OCI-LY3 (cell line): ENCODE measurements around the gene LRRC63.

Experiments used
- EZH2phosphoT487 ChIP-seq: fragments of 200-600 bp; shearing (Covaris generic); IDR thresholded peaks from 2 replicates; pipeline ENCODE4 v1.6.1; 2018; ENCODE audit warnings: antibody characterized with exemption, mixed run types, low read depth
- TF ChIP-seq, protein P1 (sequence below): fragments of 200-600, 300-600 bp; sonication (generic); IDR thresholded peaks from 2 replicates; pipeline ENCODE4 v1.5.1; 2014; ENCODE audit warnings: antibody characterized with exemption, low read length, low read depth

DNA sequence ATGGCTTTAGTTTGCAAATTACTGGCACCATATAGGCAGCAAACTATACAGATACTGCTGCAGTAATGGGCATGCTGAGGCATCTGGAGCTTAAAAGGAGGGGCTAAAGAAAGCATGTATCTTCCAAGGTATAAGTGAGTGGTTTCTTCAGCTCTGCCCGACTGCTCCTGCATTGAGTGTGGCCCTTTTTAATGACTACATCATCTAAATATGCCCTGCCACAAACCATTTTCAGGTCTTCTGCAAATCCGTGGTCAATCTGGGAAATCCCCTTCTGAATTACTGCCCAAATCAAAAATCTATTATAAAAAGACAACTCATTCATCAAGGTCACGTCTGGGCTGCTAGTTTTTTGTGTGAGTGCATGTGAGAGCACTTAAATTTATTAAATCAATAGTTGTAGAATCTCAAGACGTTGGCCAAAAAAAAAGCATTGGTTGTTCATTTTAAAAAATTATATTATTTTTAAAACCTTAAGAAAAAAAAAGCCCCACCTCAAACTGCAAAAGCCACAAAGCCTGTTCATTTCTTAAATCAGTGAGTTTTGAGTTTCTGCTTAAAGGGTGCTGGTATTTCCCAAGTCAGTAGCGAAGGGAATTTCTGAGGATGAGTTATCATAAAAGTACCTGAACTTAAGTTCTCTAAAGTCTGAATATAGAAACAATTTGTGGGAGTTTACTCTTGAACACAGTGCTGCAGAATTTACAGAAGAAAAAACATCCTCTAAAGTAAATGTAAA lies 46.1 kb upstream of the LRRC63 start:
- TF ChIP-seq EZH2phosphoT487 = no peak
- TF ChIP-seq, protein P1, sequence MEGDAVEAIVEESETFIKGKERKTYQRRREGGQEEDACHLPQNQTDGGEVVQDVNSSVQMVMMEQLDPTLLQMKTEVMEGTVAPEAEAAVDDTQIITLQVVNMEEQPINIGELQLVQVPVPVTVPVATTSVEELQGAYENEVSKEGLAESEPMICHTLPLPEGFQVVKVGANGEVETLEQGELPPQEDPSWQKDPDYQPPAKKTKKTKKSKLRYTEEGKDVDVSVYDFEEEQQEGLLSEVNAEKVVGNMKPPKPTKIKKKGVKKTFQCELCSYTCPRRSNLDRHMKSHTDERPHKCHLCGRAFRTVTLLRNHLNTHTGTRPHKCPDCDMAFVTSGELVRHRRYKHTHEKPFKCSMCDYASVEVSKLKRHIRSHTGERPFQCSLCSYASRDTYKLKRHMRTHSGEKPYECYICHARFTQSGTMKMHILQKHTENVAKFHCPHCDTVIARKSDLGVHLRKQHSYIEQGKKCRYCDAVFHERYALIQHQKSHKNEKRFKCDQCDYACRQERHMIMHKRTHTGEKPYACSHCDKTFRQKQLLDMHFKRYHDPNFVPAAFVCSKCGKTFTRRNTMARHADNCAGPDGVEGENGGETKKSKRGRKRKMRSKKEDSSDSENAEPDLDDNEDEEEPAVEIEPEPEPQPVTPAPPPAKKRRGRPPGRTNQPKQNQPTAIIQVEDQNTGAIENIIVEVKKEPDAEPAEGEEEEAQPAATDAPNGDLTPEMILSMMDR = no peak
